Astrocyte (in vitro differentiated cells and primary cell): ENCODE data around the gene BOLA2B.

Source experiments
- EZH2 ChIP-seq: IDR thresholded peaks from 2 replicates; pipeline ENCODE4 v1.6.1; 2012; ENCODE audit warnings: mild to moderate bottlenecking, low read length, inconsistent platforms; ENCODE audit not compliant: insufficient read depth
- TF ChIP-seq, protein P1 (sequence below): IDR thresholded peaks from 2 replicates; pipeline ENCODE4 v1.5.1; 2011; ENCODE audit warnings: low read depth, mild to moderate bottlenecking, inconsistent platforms, low read length, moderate library complexity; ENCODE audit not compliant: insufficient read depth

DNA sequence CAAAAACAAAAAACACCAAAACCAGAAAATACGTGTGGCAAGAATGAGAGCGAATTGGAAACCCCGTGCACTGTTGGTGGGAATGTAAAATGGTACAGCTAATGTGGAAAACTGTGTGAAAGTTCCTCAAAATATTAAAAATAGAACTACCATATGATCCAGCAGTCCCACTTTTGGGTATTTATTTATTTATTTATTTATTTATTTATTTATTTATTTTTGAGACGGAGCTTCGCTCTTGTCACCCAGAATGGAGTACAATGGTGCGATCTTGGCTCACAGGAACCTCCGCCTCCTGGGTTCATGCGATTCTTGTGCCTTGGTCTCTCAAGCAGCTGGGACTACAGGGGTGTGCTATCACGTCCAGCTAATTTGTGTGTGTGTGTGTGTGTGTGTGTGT is 40.9 kb downstream of the BOLA2B start:
- no peak for TF ChIP-seq EZH2
- TF ChIP-seq, protein P1, sequence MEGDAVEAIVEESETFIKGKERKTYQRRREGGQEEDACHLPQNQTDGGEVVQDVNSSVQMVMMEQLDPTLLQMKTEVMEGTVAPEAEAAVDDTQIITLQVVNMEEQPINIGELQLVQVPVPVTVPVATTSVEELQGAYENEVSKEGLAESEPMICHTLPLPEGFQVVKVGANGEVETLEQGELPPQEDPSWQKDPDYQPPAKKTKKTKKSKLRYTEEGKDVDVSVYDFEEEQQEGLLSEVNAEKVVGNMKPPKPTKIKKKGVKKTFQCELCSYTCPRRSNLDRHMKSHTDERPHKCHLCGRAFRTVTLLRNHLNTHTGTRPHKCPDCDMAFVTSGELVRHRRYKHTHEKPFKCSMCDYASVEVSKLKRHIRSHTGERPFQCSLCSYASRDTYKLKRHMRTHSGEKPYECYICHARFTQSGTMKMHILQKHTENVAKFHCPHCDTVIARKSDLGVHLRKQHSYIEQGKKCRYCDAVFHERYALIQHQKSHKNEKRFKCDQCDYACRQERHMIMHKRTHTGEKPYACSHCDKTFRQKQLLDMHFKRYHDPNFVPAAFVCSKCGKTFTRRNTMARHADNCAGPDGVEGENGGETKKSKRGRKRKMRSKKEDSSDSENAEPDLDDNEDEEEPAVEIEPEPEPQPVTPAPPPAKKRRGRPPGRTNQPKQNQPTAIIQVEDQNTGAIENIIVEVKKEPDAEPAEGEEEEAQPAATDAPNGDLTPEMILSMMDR, result no peak
